WTC11 (cell line): ENCODE measurements around the gene MOCS1. TPM values are rescaled to one million over a fixed set of nuclear protein-coding genes. Genes with fewer than 3 reads are reported as not detected.

ENCODE experiments used
- ATAC-seq: fragments of 200-7000 bp; cut with Tn5 transposase; 2 replicates; pipeline ENCODE4 v1.10.0; 2021; ENCODE audit warnings: mild to moderate bottlenecking, moderate library complexity
- CTCF ChIA-PET: fragments of 300-600 bp; sonication (Branson Sonifier 250); formaldehyde crosslinking; loops from one replicate; lab custom pipeline; 2021; ENCODE audit warnings: antibody characterized with exemption; lab: Charles Lee
- POLR2A ChIA-PET: fragments of 350-600 bp; sonication (Branson Sonifier 250); formaldehyde crosslinking; loops from one replicate; lab custom pipeline; 2021; ENCODE audit warnings: antibody characterized with exemption; lab: Charles Lee
- DNase-seq: peaks from one replicate; pipeline ENCODE4 v3.0.0; 2021; ENCODE audit warnings: low spot score
- H3K27ac Mint-ChIP-seq: 2 replicates; pipeline ENCODE4 v1.8.0; 2021; ENCODE audit warnings: mixed read lengths
- H3K27me3 Mint-ChIP-seq: 2 replicates; pipeline ENCODE4 v1.8.0; 2021; ENCODE audit warnings: low read depth, mild to moderate bottlenecking, moderate library complexity, mixed read lengths
- H3K36me3 Mint-ChIP-seq: 2 replicates; pipeline ENCODE4 v1.8.0; 2021; ENCODE audit warnings: mixed read lengths
- H3K4me1 Mint-ChIP-seq: 2 replicates; pipeline ENCODE4 v1.8.0; 2022; ENCODE audit warnings: mixed read lengths
- H3K4me3 Mint-ChIP-seq: 2 replicates; pipeline ENCODE4 v1.8.0; 2021; ENCODE audit warnings: mild to moderate bottlenecking, moderate library complexity, mixed read lengths
- H3K9me3 Mint-ChIP-seq: 2 replicates; pipeline ENCODE4 v1.8.0; 2021; ENCODE audit warnings: mixed read lengths
- AR ChIP-seq: fragments of 250-450 bp; sonication (Bioruptor Pico); IDR thresholded peaks from 2 replicates; pipeline ENCODE4 v1.9.0; 2021; ENCODE audit warnings: mild to moderate bottlenecking
- CREM ChIP-seq: sonication (generic); formaldehyde crosslinking; IDR thresholded peaks from 2 replicates; pipeline ENCODE4 v1.8.1; 2022; ENCODE audit warnings: mild to moderate bottlenecking, missing genetic modification reagents, moderate library complexity
- E2F5 ChIP-seq: sonication (generic); formaldehyde crosslinking; IDR thresholded peaks from 2 replicates; pipeline ENCODE4 v1.8.1; 2022; ENCODE audit warnings: mild to moderate bottlenecking, moderate library complexity, missing genetic modification reagents
- FOXJ3 ChIP-seq: sonication (generic); formaldehyde crosslinking; IDR thresholded peaks from 2 replicates; pipeline ENCODE4 v1.9.0; 2021; ENCODE audit warnings: missing genetic modification reagents, mild to moderate bottlenecking, borderline replicate concordance
- FOXK1 ChIP-seq: sonication (generic); formaldehyde crosslinking; IDR thresholded peaks from 2 replicates; pipeline ENCODE4 v1.8.0; 2022; ENCODE audit warnings: mild to moderate bottlenecking, moderate library complexity, missing genetic modification reagents
- FOXP1 ChIP-seq: sonication (generic); formaldehyde crosslinking; IDR thresholded peaks from 2 replicates; pipeline ENCODE4 v1.8.0; 2022; ENCODE audit warnings: missing genetic modification reagents, mild to moderate bottlenecking, moderate library complexity, borderline replicate concordance
- HMGA2 ChIP-seq: fragments of 250-450 bp; sonication (Bioruptor Pico); IDR thresholded peaks from 2 replicates; pipeline ENCODE4 v1.4.0; 2021; ENCODE audit warnings: mild to moderate bottlenecking, moderate library complexity
- IRF1 ChIP-seq: sonication (generic); formaldehyde crosslinking; IDR thresholded peaks from 2 replicates; pipeline ENCODE4 v1.8.0; 2023; ENCODE audit warnings: missing genetic modification reagents
- MAX ChIP-seq: sonication (generic); formaldehyde crosslinking; IDR thresholded peaks from 2 replicates; pipeline ENCODE4 v1.8.0; 2022; ENCODE audit warnings: mild to moderate bottlenecking, missing genetic modification reagents
- OVOL2 ChIP-seq: fragments of 250-450 bp; sonication (Bioruptor Pico); IDR thresholded peaks from 2 replicates; pipeline ENCODE4 v1.9.0; 2021; ENCODE audit warnings: mild to moderate bottlenecking, borderline replicate concordance
- PREB ChIP-seq: sonication (generic); formaldehyde crosslinking; IDR thresholded peaks from 2 replicates; pipeline ENCODE4 v1.8.1; 2022; ENCODE audit warnings: mild to moderate bottlenecking, missing genetic modification reagents, moderate library complexity, borderline replicate concordance
- SMAD3 ChIP-seq: sonication (generic); formaldehyde crosslinking; IDR thresholded peaks from 2 replicates; pipeline ENCODE4 v1.8.0; 2022; ENCODE audit warnings: missing genetic modification reagents, mild to moderate bottlenecking, borderline replicate concordance
- TEAD1 ChIP-seq: sonication (generic); formaldehyde crosslinking; IDR thresholded peaks from 2 replicates; pipeline ENCODE4 v1.8.0; 2022; ENCODE audit warnings: mild to moderate bottlenecking, missing genetic modification reagents
- ZBTB43 ChIP-seq: sonication (generic); formaldehyde crosslinking; IDR thresholded peaks from 2 replicates; pipeline ENCODE4 v1.8.1; 2023; ENCODE audit warnings: mild to moderate bottlenecking, missing genetic modification reagents
- ZNF121 ChIP-seq: sonication (generic); formaldehyde crosslinking; IDR thresholded peaks from 2 replicates; pipeline ENCODE4 v1.8.0; 2023; ENCODE audit warnings: missing genetic modification reagents
- ZNF425 ChIP-seq: fragments of 250-450 bp; sonication (Bioruptor Pico); conservative IDR thresholded peaks from 2 replicates; pipeline ENCODE4 v1.9.0; 2021; ENCODE audit warnings: mild to moderate bottlenecking
- ZNF512 ChIP-seq: sonication (generic); formaldehyde crosslinking; IDR thresholded peaks from 2 replicates; pipeline ENCODE4 v1.8.1; 2022; ENCODE audit warnings: missing genetic modification reagents, borderline replicate concordance
- ZNF671 ChIP-seq: fragments of 250-450 bp; sonication (Bioruptor Pico); IDR thresholded peaks from 2 replicates; pipeline ENCODE4 v1.8.0; 2021; ENCODE audit warnings: mild to moderate bottlenecking
- total RNA-seq: library from RNA; stranded (reverse); gene quantifications from 3 replicates; pipeline ENCODE4 v1.2.3, GENCODE V29; 2021

MOCS1 gene
- total RNA-seq, 1 experiment from 2014 or later: 18.5 TPM

GRCh38 chr6:39884696-39885095 is 49.6 kb downstream of the MOCS1 start:
- CTCF ChIA-PET: no interaction called here
- H3K9me3 Mint-ChIP-seq: no peaks in the 10 kb centered on the region
- no peak for TF ChIP-seq AR
- no peak for TF ChIP-seq SMAD3 (CRISPR knock-in tag)
- TF ChIP-seq ZNF425 (CRISPR knock-in tag): no peak
- no peak for TF ChIP-seq ZNF121
- no peak for TF ChIP-seq ZNF512
- no peak for TF ChIP-seq PREB (CRISPR knock-in tag)
- H3K36me3 Mint-ChIP-seq: no peaks in the 10 kb centered on the region
- POLR2A ChIA-PET: no interaction called here
- no peaks in the 10 kb centered on the region for H3K27me3 Mint-ChIP-seq
- DNase-seq (no peak), ATAC-seq (no peak)
- no peak overlapping the region for H3K4me3 Mint-ChIP-seq
- H3K27ac Mint-ChIP-seq: no peak overlapping the region
- H3K4me1 Mint-ChIP-seq: 0 out of 2 replicates have a peak, but pooled peaks cover 2% of the 10 kb centered on the region

GRCh38 chr6:39882531-39882899 is 51.7 kb downstream of the MOCS1 start:
- Mint-ChIP-seq H3K9me3 (no peaks in the 10 kb centered on the region), H3K4me3 (no peak overlapping the region), H3K27ac (no peak overlapping the region), H3K27me3 (no peaks in the 10 kb centered on the region), H3K4me1 (0 out of 2 replicates have a peak, but pooled peaks cover 2% of the 10 kb centered on the region), H3K36me3 (no peaks in the 10 kb centered on the region)
- CTCF ChIA-PET: no interaction called here
- POLR2A ChIA-PET: no interaction called here
- ATAC-seq (no peak), DNase-seq (no peak)
- no peak for TF ChIP-seq ZBTB43 (CRISPR knock-in tag)
- no peak for TF ChIP-seq ZNF671 (CRISPR knock-in tag)
- no peak for TF ChIP-seq TEAD1
- no peak for TF ChIP-seq FOXJ3
- TF ChIP-seq CREM (CRISPR knock-in tag): no peak
- no peak for TF ChIP-seq E2F5 (CRISPR knock-in tag)
- TF ChIP-seq FOXK1 (CRISPR knock-in tag): no peak
- no peak for TF ChIP-seq ZNF512
- TF ChIP-seq OVOL2: no peak
- no peak for TF ChIP-seq IRF1 (CRISPR knock-in tag)
- TF ChIP-seq MAX: no peak
- TF ChIP-seq HMGA2 (CRISPR knock-in tag): no peak
- TF ChIP-seq FOXP1: no peak
